HepG2 (cell line): ENCODE measurements around the gene TUBG1. TPM values are rescaled to one million over a fixed set of nuclear protein-coding genes. Genes with fewer than 3 reads are reported as not detected.
A peak's percentile ranks its signal among the peaks of the same experiment; 100 is the strongest.

Experiments
- ARID3A ChIP-seq: IDR thresholded peaks from 2 replicates; pipeline ENCODE4 v1.6.1; 2012; ENCODE audit warnings: low read depth, low read length, improper control_type of control experiment
- HNF4A ChIP-seq: sonication (generic); formaldehyde crosslinking; IDR thresholded peaks from 2 replicates; pipeline ENCODE4 v1.4.0; 2020; ENCODE audit warnings: missing genetic modification reagents
- HOXA3 ChIP-seq: sonication (generic); formaldehyde crosslinking; IDR thresholded peaks from 2 replicates; pipeline ENCODE4 v1.5.0; 2020; ENCODE audit warnings: missing genetic modification reagents
- ISL2 ChIP-seq: sonication (generic); formaldehyde crosslinking; IDR thresholded peaks from 2 replicates; pipeline ENCODE4 v1.5.0; 2020; ENCODE audit warnings: missing genetic modification reagents
- KAT8 ChIP-seq: IDR thresholded peaks from 2 replicates; pipeline ENCODE4 v1.6.1; 2016; ENCODE audit warnings: missing genetic modification reagents, missing compliant biosample characterization
- NFE2L2 ChIP-seq: fragments of 150-350 bp; IDR thresholded peaks from 2 replicates; pipeline ENCODE4 v1.6.1; 2014; ENCODE audit warnings: low read length
- NR2F6 ChIP-seq, 2 experiments: IDR thresholded peaks; 2 replicates each; pipeline ENCODE4 v1.6.1; 2016; ENCODE audit warnings: antibody characterized with exemption in 1 of 2, mild to moderate bottlenecking in 1 of 2
- PPARG ChIP-seq: conservative IDR thresholded peaks from 2 replicates; pipeline ENCODE4 v1.6.1; 2016; ENCODE audit warnings: missing biosample characterization, missing genetic modification reagents
- RAD21 ChIP-seq: fragments of 450-650 bp; formaldehyde crosslinking; IDR thresholded peaks from 2 replicates; pipeline ENCODE4 v1.5.0; 2020; ENCODE audit warnings: mild to moderate bottlenecking
- RCOR2 ChIP-seq: IDR thresholded peaks from 2 replicates; pipeline ENCODE4 v1.6.1; 2016; ENCODE audit warnings: missing biosample characterization, missing genetic modification reagents
- SNAI1 ChIP-seq: sonication (generic); formaldehyde crosslinking; IDR thresholded peaks from 2 replicates; pipeline ENCODE4 v1.5.0; 2020; ENCODE audit warnings: mild to moderate bottlenecking, missing genetic modification reagents, borderline replicate concordance
- SRF ChIP-seq: IDR thresholded peaks from 2 replicates; pipeline ENCODE4 v1.6.1; 2011; ENCODE audit warnings: mild to moderate bottlenecking, low read depth, low read length, moderate library complexity
- TARDBP ChIP-seq: sonication (generic); formaldehyde crosslinking; IDR thresholded peaks from 2 replicates; pipeline ENCODE4 v1.8.0; 2022; ENCODE audit warnings: mild to moderate bottlenecking, missing genetic modification reagents
- THAP7 ChIP-seq: sonication (generic); formaldehyde crosslinking; IDR thresholded peaks from 2 replicates; pipeline ENCODE4 v1.8.1; 2023; ENCODE audit warnings: mild to moderate bottlenecking, missing genetic modification reagents
- ZNF331 ChIP-seq: sonication (generic); formaldehyde crosslinking; IDR thresholded peaks from 2 replicates; pipeline ENCODE4 v1.4.0; 2020; ENCODE audit warnings: missing genetic modification reagents
- ZNF619 ChIP-seq: sonication (generic); formaldehyde crosslinking; IDR thresholded peaks from 2 replicates; pipeline ENCODE4 v1.4.0; 2020; ENCODE audit warnings: mild to moderate bottlenecking, missing genetic modification reagents
- ZNF746 ChIP-seq: sonication (generic); formaldehyde crosslinking; IDR thresholded peaks from 2 replicates; pipeline ENCODE4 v1.8.0; 2022; ENCODE audit warnings: mild to moderate bottlenecking, missing genetic modification reagents
- ZNF772 ChIP-seq: sonication (generic); formaldehyde crosslinking; IDR thresholded peaks from 2 replicates; pipeline ENCODE4 v1.5.0; 2020; ENCODE audit warnings: mild to moderate bottlenecking, missing genetic modification reagents
- ZNF781 ChIP-seq: sonication (generic); formaldehyde crosslinking; IDR thresholded peaks from 2 replicates; pipeline ENCODE4 v1.5.1; 2020; ENCODE audit warnings: borderline replicate concordance, mild to moderate bottlenecking, missing genetic modification reagents; ENCODE audit errors: not compliant biosample characterization
- polyA plus RNA-seq, 8 experiments: library from polyadenylated mRNA; depleted of rRNA in 3 of 8; stranded (reverse) in 7 of 8; unstranded in 1 of 8; fragments of >200 nt; fragmentation: Illumina TruSeq in 4 of 8; extraction: Trizol in 4 of 8; gene quantifications; 2 replicates each; pipeline versions ENCODE4 v1.2.1 to v1.2.3, GENCODE V29; 2011 to 2016; ENCODE audit warnings: low read depth in 4 of 8, missing spikeins in 1 of 8, mixed read lengths in 1 of 8; ENCODE audit not compliant: insufficient read depth in 1 of 8
- total RNA-seq, 5 experiments: library from RNA; depleted of rRNA; stranded (reverse); fragments of >200 nt; fragmentation: Illumina TruSeq; extraction: Trizol; gene quantifications; 2 replicates each; pipeline ENCODE4 v1.2.3, GENCODE V29; 2016; ENCODE audit warnings: low read depth in 1 of 5
- TF ChIP-seq, protein P1 (sequence below): sonication (generic); formaldehyde crosslinking; IDR thresholded peaks from 2 replicates; pipeline ENCODE4 v1.4.0; 2020; ENCODE audit warnings: missing genetic modification reagents, low read depth, mild to moderate bottlenecking, borderline replicate concordance
- TF ChIP-seq, protein P2 (sequence below): sonication (generic); formaldehyde crosslinking; IDR thresholded peaks from 2 replicates; pipeline ENCODE4 v1.4.0; 2020; ENCODE audit warnings: mild to moderate bottlenecking, missing genetic modification reagents
- TF ChIP-seq, protein P3 (sequence below): sonication (generic); formaldehyde crosslinking; IDR thresholded peaks from 2 replicates; pipeline ENCODE4 v1.5.1; 2020; ENCODE audit warnings: missing genetic modification reagents, mild to moderate bottlenecking, borderline replicate concordance
- TF ChIP-seq, protein P4 (sequence below): sonication (generic); formaldehyde crosslinking; conservative IDR thresholded peaks from 2 replicates; pipeline ENCODE4 v1.8.1; 2023; ENCODE audit warnings: missing genetic modification reagents

TUBG1 gene
- total and polyA plus RNA-seq, 2 of the 13 experiments (the other 11 are each of a cell fraction or from before 2014, with no cell fraction given) = 74.1 to 137 TPM

DNA sequence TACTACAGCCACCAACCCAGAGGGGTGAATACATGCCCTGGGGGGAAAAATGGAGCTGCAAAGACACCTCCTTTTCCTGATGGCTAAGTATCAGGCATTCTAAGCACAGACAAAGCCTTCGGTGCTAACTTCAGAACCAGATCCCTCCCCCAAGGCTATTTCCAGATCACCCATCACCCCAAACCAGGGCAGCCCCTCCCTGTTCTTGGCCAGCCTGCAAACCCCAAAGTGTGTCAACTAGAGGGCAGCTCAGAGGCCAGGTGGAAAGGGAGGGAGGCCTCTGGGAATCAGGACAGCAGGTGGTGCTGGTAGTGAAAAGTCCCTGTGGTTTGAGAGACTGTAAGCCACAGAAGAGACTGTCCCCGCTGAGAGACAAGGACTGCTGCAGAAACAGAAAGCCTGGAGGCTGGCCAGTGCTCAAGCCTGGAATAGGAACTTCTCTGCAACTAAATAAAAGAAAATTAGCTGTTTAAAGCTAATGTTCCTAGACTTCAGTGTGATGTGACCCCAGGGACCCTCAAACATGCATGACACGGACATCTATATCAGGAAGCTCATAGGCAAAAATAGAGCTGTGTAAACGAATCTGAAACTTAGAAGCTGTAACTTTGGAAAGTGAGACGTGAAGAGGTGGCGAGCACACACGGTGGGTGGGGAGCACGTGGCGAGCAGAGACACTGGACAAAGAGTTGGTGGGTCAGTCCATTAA, 9.1 kb downstream of the TUBG1 start (continued):
- TF ChIP-seq RCOR2 (CRISPR knock-in tag) = 0 out of 2 replicates have a peak, but pooled peaks have one; percentile 30
- peak; percentile 30 for TF ChIP-seq HNF4A (CRISPR knock-in tag)
- no peak for TF ChIP-seq ZNF746
- TF ChIP-seq THAP7 (CRISPR knock-in tag) = peak; percentile 44; the same call in 1 of the 2 replicates
- TF ChIP-seq ZNF331 (CRISPR knock-in tag) = peak; percentile 80
- TF ChIP-seq ISL2 (CRISPR knock-in tag) = no peak
- TF ChIP-seq, protein P1, sequence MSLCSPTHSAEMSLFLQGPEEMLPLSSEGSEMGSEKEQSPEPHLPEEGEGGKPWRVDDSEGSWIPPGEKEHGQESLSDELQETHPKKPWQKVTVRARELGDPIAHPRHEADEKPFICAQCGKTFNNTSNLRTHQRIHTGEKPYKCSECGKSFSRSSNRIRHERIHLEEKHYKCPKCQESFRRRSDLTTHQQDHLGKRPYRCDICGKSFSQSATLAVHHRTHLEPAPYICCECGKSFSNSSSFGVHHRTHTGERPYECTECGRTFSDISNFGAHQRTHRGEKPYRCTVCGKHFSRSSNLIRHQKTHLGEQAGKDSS (CRISPR knock-in tag) = peak; percentile 82; the same call in 1 of the 2 replicates
- TF ChIP-seq RAD21 = peak; percentile 81
- TF ChIP-seq, protein P2, sequence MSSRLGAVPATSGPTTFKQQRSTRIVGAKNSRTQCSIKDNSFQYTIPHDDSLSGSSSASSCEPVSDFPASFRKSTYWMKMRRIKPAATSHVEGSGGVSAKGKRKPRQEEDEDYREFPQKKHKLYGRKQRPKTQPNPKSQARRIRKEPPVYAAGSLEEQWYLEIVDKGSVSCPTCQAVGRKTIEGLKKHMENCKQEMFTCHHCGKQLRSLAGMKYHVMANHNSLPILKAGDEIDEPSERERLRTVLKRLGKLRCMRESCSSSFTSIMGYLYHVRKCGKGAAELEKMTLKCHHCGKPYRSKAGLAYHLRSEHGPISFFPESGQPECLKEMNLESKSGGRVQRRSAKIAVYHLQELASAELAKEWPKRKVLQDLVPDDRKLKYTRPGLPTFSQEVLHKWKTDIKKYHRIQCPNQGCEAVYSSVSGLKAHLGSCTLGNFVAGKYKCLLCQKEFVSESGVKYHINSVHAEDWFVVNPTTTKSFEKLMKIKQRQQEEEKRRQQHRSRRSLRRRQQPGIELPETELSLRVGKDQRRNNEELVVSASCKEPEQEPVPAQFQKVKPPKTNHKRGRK (CRISPR knock-in tag) = no peak
- no peak for TF ChIP-seq SNAI1 (CRISPR knock-in tag)
- TF ChIP-seq ZNF781 (CRISPR knock-in tag) = no peak
- TF ChIP-seq, protein P3, sequence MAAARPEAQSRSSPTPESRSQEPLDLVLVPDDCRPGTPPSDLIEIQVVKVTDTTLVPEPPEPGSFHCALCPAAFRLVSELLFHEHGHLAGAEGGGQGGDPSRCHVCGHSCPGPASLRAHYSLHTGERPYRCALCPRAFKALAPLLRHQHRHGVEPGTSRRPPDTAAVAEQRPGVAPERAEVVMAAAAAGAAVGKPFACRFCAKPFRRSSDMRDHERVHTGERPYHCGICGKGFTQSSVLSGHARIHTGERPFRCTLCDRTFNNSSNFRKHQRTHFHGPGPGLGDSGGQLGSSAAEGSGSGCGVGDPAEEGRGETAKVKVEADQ (CRISPR knock-in tag) = 0 out of 2 replicates have a peak, but pooled peaks have one; percentile 54
- TF ChIP-seq PPARG (CRISPR knock-in tag) = peak; percentile 52; the same call in 1 of the 2 replicates
- no peak for TF ChIP-seq NFE2L2
- TF ChIP-seq HOXA3 (CRISPR knock-in tag) = peak; percentile 20; the same call in 1 of the 2 replicates
- 0 out of 2 replicates have a peak, but pooled peaks have one; percentile 63 for TF ChIP-seq ZNF619 (CRISPR knock-in tag)
- TF ChIP-seq, protein P4, sequence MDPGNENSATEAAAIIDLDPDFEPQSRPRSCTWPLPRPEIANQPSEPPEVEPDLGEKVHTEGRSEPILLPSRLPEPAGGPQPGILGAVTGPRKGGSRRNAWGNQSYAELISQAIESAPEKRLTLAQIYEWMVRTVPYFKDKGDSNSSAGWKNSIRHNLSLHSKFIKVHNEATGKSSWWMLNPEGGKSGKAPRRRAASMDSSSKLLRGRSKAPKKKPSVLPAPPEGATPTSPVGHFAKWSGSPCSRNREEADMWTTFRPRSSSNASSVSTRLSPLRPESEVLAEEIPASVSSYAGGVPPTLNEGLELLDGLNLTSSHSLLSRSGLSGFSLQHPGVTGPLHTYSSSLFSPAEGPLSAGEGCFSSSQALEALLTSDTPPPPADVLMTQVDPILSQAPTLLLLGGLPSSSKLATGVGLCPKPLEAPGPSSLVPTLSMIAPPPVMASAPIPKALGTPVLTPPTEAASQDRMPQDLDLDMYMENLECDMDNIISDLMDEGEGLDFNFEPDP (CRISPR knock-in tag) = no peak
- TF ChIP-seq SRF = no peak
- 0 out of 2 replicates have a peak, but pooled peaks have one; percentile 20 for TF ChIP-seq ARID3A
- TF ChIP-seq NR2F6 (IDR thresholded peaks at IDR 0.05) = no peak
- peak; percentile 81 for TF ChIP-seq NR2F6 (CRISPR knock-in tag; IDR thresholded peaks at IDR 0.05)
- TF ChIP-seq ZNF772 (CRISPR knock-in tag) = peak; percentile 69
- peak; percentile 64; the same call in 1 of the 2 replicates for TF ChIP-seq KAT8
- TF ChIP-seq TARDBP (CRISPR knock-in tag) = peak; percentile 76
